Hepatocyte (in vitro differentiated cells): ENCODE data around the gene RFX7. TPM values are rescaled to one million over a fixed set of nuclear protein-coding genes. Genes with fewer than 3 reads are reported as not detected.
A peak's percentile ranks its signal among the peaks of the same experiment; 100 is the strongest.

Experiments
- DNase-seq: peaks from one replicate; pipeline ENCODE4 v3.0.0-alpha.2; 2016; ENCODE audit warnings: low spot score
- H2AFZ ChIP-seq: fragments of 200-600 bp; sonication (generic); 2 replicates; pipeline ENCODE4 v1.6.0; 2016; ENCODE audit warnings: antibody characterized with exemption, mild to moderate bottlenecking
- H3K27ac ChIP-seq: fragments of 200-600 bp; sonication (generic); 2 replicates; pipeline ENCODE4 v1.5.1; 2016; ENCODE audit warnings: mild to moderate bottlenecking
- H3K27me3 ChIP-seq: fragments of 200-600 bp; sonication (generic); 2 replicates; pipeline ENCODE4 v1.6.1; 2016
- H3K36me3 ChIP-seq: fragments of 200-600 bp; sonication (generic); replicated peaks from 2 replicates; pipeline ENCODE4 v1.5.1; 2016; ENCODE audit warnings: low read depth; ENCODE audit not compliant: insufficient read depth
- H3K4me1 ChIP-seq: fragments of 200-600 bp; sonication (generic); 2 replicates; pipeline ENCODE4 v1.5.1; 2016; ENCODE audit warnings: mild to moderate bottlenecking, moderate library complexity; ENCODE audit not compliant: insufficient read depth
- H3K4me2 ChIP-seq: fragments of 200-600 bp; sonication (generic); 2 replicates; pipeline ENCODE4 v1.6.0; 2016
- H3K4me3 ChIP-seq: fragments of 200-600 bp; sonication (generic); 2 replicates; pipeline ENCODE4 v1.5.1; 2016; ENCODE audit warnings: mild to moderate bottlenecking
- H3K79me2 ChIP-seq: fragments of 200-600 bp; sonication (generic); 2 replicates; pipeline ENCODE4 v1.6.0; 2017; ENCODE audit warnings: mild to moderate bottlenecking
- H3K9me2 ChIP-seq: fragments of 200-600 bp; sonication (generic); replicated peaks from 2 replicates; pipeline ENCODE4 v1.6.0; 2017; ENCODE audit warnings: mild to moderate bottlenecking; ENCODE audit not compliant: insufficient read depth
- H3K9me3 ChIP-seq: fragments of 200-600 bp; sonication (generic); 2 replicates; pipeline ENCODE4 v1.5.1; 2016; ENCODE audit warnings: low read depth, mild to moderate bottlenecking
- H4K20me1 ChIP-seq: fragments of 200-600 bp; sonication (generic); 2 replicates; pipeline ENCODE4 v1.6.0; 2016; ENCODE audit warnings: mild to moderate bottlenecking; ENCODE audit not compliant: insufficient read depth, poor library complexity, severe bottlenecking
- CTCF ChIP-seq: fragments of 200-600 bp; sonication (generic); IDR thresholded peaks from 2 replicates; pipeline ENCODE4 v1.5.1; 2016; ENCODE audit warnings: antibody characterized with exemption, mild to moderate bottlenecking; ENCODE audit not compliant: poor library complexity
- EZH2 ChIP-seq: fragments of 200-600 bp; sonication (generic); IDR thresholded peaks from 2 replicates; pipeline ENCODE4 v1.6.1; 2016; ENCODE audit warnings: antibody characterized with exemption, mild to moderate bottlenecking, borderline replicate concordance
- EZH2phosphoT487 ChIP-seq: fragments of 200-600 bp; sonication (generic); IDR thresholded peaks from one replicate; pipeline ENCODE4 v1.6.1; 2018; ENCODE audit warnings: antibody characterized with exemption, mild to moderate bottlenecking, low read depth, moderate library complexity; ENCODE audit not compliant: unreplicated experiment, severe bottlenecking
- WGBS: methylation state at CpG from one replicate; pipeline ENCODE4 v1.1.6; 2016; ENCODE audit warnings: low lambda C conversion rate; ENCODE audit errors: missing lambda C conversion rate; 5-methylcytosine and 5-hydroxymethylcytosine counted together
- polyA plus RNA-seq: library from polyadenylated mRNA; unstranded; fragments of >200 nt; fragmentation: Nextera tagmentation; extraction: Ambion mirVana; gene quantifications from 2 replicates; pipeline ENCODE4 v1.2.1, GENCODE V29; 2016
- total RNA-seq: library from RNA; depleted of rRNA; stranded (reverse); fragments of >200 nt; gene quantifications from 2 replicates; pipeline ENCODE4 v1.2.3, GENCODE V29; 2014

RFX7 gene
- total and polyA plus RNA-seq, 2 experiments from 2014 or later = 4.3 to 8.3 TPM

DNA sequence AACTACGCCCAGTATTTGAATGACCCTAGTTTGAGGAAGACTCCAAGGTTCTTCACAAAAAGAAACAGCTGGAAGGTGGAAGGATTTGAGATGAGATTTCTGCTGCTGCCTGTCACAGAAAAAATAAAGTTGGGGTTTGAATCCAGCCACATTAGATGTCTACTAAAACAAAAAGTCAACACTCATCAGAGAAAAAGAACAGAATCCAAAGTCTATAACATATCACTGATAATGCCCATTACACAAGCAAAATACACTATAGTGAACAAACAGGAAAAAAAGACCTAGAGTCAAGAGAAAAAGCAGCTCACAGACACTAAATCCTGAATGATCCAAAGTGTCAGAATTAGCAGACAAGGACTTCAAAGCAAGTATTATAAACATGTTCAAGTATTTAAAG, 56.0 kb downstream of the RFX7 start:
- Histone ChIP-seq H3K4me3 (no peak overlapping the region), H2AFZ (no peak overlapping the region), H3K27me3 (no peaks in the 10 kb centered on the region), H4K20me1 (peaks cover 14% of the 10 kb centered on the region), H3K9me3 (no peaks in the 10 kb centered on the region), H3K27ac (no peak overlapping the region), H3K4me1 (no peaks in the 10 kb centered on the region), H3K9me2 (no peaks in the 10 kb centered on the region), H3K36me3 (no peaks in the 10 kb centered on the region), H3K4me2 (peak overlapping the region; percentile 6), H3K79me2 (peaks cover 83% of the 10 kb centered on the region)
- no peak for DNase-seq
- TF ChIP-seq EZH2 = no peak
- TF ChIP-seq EZH2phosphoT487 = no peak
- no peak for TF ChIP-seq CTCF
- WGBS = 100% methylated on average over 1 of the region's 1 CpG

- peaks cover 82% of the 10 kb centered on the region for H3K79me2 ChIP-seq
These were observed 57.7 kb downstream of the RFX7 start for GRCh38 chr15:56185980-56186379.

GRCh38 chr15:56184516-56184915, 59.2 kb downstream of the RFX7 start:
- Histone ChIP-seq H3K4me3 (no peak overlapping the region), H3K9me2 (no peaks in the 10 kb centered on the region), H3K9me3 (no peaks in the 10 kb centered on the region), H2AFZ (no peak overlapping the region), H3K4me2 (no peak overlapping the region), H3K79me2 (peaks cover 70% of the 10 kb centered on the region), H3K4me1 (no peaks in the 10 kb centered on the region), H3K36me3 (no peaks in the 10 kb centered on the region), H4K20me1 (peaks cover 14% of the 10 kb centered on the region), H3K27ac (no peak overlapping the region), H3K27me3 (no peaks in the 10 kb centered on the region)
- WGBS = 89% methylated on average over 3 of the region's 3 CpGs
- no peak for TF ChIP-seq EZH2phosphoT487
- no peak for TF ChIP-seq CTCF
- TF ChIP-seq EZH2 = no peak
- DNase-seq = no peak

More at GRCh38 chr15:56185980-56186379, 57.7 kb downstream of the RFX7 start:
- H3K4me2 ChIP-seq = no peak overlapping the region
- no peaks in the 10 kb centered on the region for H3K36me3 ChIP-seq
- 90% methylated on average over 1 of the region's 1 CpG for WGBS
- no peaks in the 10 kb centered on the region for H3K27me3 ChIP-seq
- H2AFZ ChIP-seq = no peak overlapping the region
- H3K27ac ChIP-seq = no peak overlapping the region
- no peaks in the 10 kb centered on the region for H3K4me1 ChIP-seq
- peaks cover 14% of the 10 kb centered on the region for H4K20me1 ChIP-seq
- DNase-seq = no peak
- TF ChIP-seq EZH2 = no peak
- no peak for TF ChIP-seq CTCF
- no peak for TF ChIP-seq EZH2phosphoT487
- H3K9me3 ChIP-seq = no peaks in the 10 kb centered on the region
- H3K4me3 ChIP-seq = no peak overlapping the region
- H3K9me2 ChIP-seq = no peaks in the 10 kb centered on the region

- Histone ChIP-seq H3K79me2 (peaks cover 53% of the 10 kb centered on the region), H2AFZ (no peak overlapping the region), H3K27me3 (no peaks in the 10 kb centered on the region), H3K27ac (no peak overlapping the region), H3K4me2 (no peak overlapping the region), H3K9me2 (no peaks in the 10 kb centered on the region), H3K9me3 (no peaks in the 10 kb centered on the region), H3K4me3 (no peak overlapping the region), H3K4me1 (no peaks in the 10 kb centered on the region), H4K20me1 (peaks cover 18% of the 10 kb centered on the region), H3K36me3 (no peaks in the 10 kb centered on the region)
- DNase-seq = no peak
- 96% methylated on average over 4 of the region's 4 CpGs for WGBS
- TF ChIP-seq EZH2 (no peak), CTCF (no peak), EZH2phosphoT487 (no peak)
These were observed 62.8 kb downstream of the RFX7 start for GRCh38 chr15:56180851-56181250.
